HG03432 (cell line): ENCODE measurements around the gene BANP.
"Not testable (repeated sequence)": the region's sequence is repeated elsewhere in the genome, so short reads cannot be mapped to it uniquely, and the experiment has no call there.

Experiments used
- ATAC-seq: cut with Tn5 transposase; IDR thresholded peaks from one replicate; pipeline ENCODE4 v1.9.1; 2021; ENCODE audit warnings: mild to moderate bottlenecking, moderate library complexity; ENCODE audit not compliant: unreplicated experiment

The BANP gene

GRCh38 chr16:88118376-88118775, 167.1 kb downstream of the BANP start:
- no peak for ATAC-seq

- not testable (repeated sequence) for ATAC-seq
These were observed 167.9 kb downstream of the BANP start for GRCh38 chr16:88118852-88119741.

- ATAC-seq, result not testable (repeated sequence)
These were observed 168.9 kb downstream of the BANP start for GRCh38 chr16:88119881-88120751.

GRCh38 chr16:88120812-88121211, 169.6 kb downstream of the BANP start:
- no peak for ATAC-seq

- not testable (repeated sequence) for ATAC-seq
These were observed 170.2 kb downstream of the BANP start for GRCh38 chr16:88121391-88121790.

- ATAC-seq, result no peak
These were observed 170.8 kb downstream of the BANP start for GRCh38 chr16:88121886-88122580.
